HepG2 (cell line): ENCODE data around the gene MARVELD3. TPM values are rescaled to one million over a fixed set of nuclear protein-coding genes. Genes with fewer than 3 reads are reported as not detected.

Experiments
- CENPBD1 ChIP-seq: sonication (generic); formaldehyde crosslinking; IDR thresholded peaks from 2 replicates; pipeline ENCODE4 v1.8.0; 2022; ENCODE audit warnings: missing genetic modification reagents, low read depth, mild to moderate bottlenecking, borderline replicate concordance
- CHD2 ChIP-seq: IDR thresholded peaks from 2 replicates; pipeline ENCODE4 v1.6.1; 2011; ENCODE audit warnings: low read depth, low read length, improper control_type of control experiment
- EP300 ChIP-seq, 3 experiments: sonication (generic) in 1 of 3; formaldehyde crosslinking in 1 of 3; IDR thresholded peaks; 2 replicates each; pipeline versions ENCODE4 v1.5.1 to v1.6.1; 2011 to 2020; ENCODE audit warnings: low read depth in 2 of 3, low read length in 2 of 3, borderline replicate concordance in 1 of 3, improper control_type of control experiment in 1 of 3, mild to moderate bottlenecking in 1 of 3, missing genetic modification reagents in 1 of 3, moderate library complexity in 1 of 3
- GPBP1L1 ChIP-seq: sonication (generic); formaldehyde crosslinking; IDR thresholded peaks from 2 replicates; pipeline ENCODE4 v1.5.0; 2020; ENCODE audit warnings: mild to moderate bottlenecking, missing genetic modification reagents
- IRX3 ChIP-seq: sonication (generic); formaldehyde crosslinking; IDR thresholded peaks from 2 replicates; pipeline ENCODE4 v1.8.1; 2023; ENCODE audit warnings: mild to moderate bottlenecking, low read depth, missing genetic modification reagents, borderline replicate concordance
- RAD51 ChIP-seq: fragments of 450-650 bp; IDR thresholded peaks from 2 replicates; pipeline ENCODE4 v1.6.1; 2016; ENCODE audit warnings: borderline replicate concordance
- RCOR2 ChIP-seq: IDR thresholded peaks from 2 replicates; pipeline ENCODE4 v1.6.1; 2016; ENCODE audit warnings: missing biosample characterization, missing genetic modification reagents
- REPIN1 ChIP-seq: sonication (generic); formaldehyde crosslinking; IDR thresholded peaks from 2 replicates; pipeline ENCODE4 v1.8.0; 2022; ENCODE audit warnings: missing genetic modification reagents, low read depth, mild to moderate bottlenecking, borderline replicate concordance
- RNF219 ChIP-seq: sonication (generic); formaldehyde crosslinking; IDR thresholded peaks from 2 replicates; pipeline ENCODE4 v1.5.0; 2020; ENCODE audit warnings: mild to moderate bottlenecking, missing genetic modification reagents
- SOX6 ChIP-seq, 2 experiments: fragments of 450-650 bp in 1 of 2; sonication (generic) in 1 of 2; formaldehyde crosslinking in 1 of 2; IDR thresholded peaks; 2 replicates each; pipeline versions ENCODE4 v1.4.0 to v1.6.1; 2017 to 2020; ENCODE audit warnings: antibody characterized with exemption in 1 of 2, mild to moderate bottlenecking in 1 of 2, missing genetic modification reagents in 1 of 2
- STAG1 ChIP-seq: sonication (generic); formaldehyde crosslinking; IDR thresholded peaks from 2 replicates; pipeline ENCODE4 v1.4.0; 2020; ENCODE audit warnings: missing genetic modification reagents
- TBX2 ChIP-seq: sonication (generic); formaldehyde crosslinking; IDR thresholded peaks from 2 replicates; pipeline ENCODE4 v1.5.0; 2020; ENCODE audit warnings: missing genetic modification reagents, mild to moderate bottlenecking, borderline replicate concordance
- TBX3 ChIP-seq: fragments of 450-650 bp; IDR thresholded peaks from 2 replicates; pipeline ENCODE4 v1.6.1; 2017; ENCODE audit warnings: antibody characterized with exemption, mild to moderate bottlenecking, inconsistent platforms, borderline replicate concordance
- TCF7 ChIP-seq: sonication (generic); IDR thresholded peaks from 2 replicates; pipeline ENCODE4 v1.6.1; 2016; ENCODE audit warnings: antibody characterized with exemption, low read depth
- ZBTB20 ChIP-seq: sonication (generic); formaldehyde crosslinking; IDR thresholded peaks from 2 replicates; pipeline ENCODE4 v1.8.1; 2023; ENCODE audit warnings: missing genetic modification reagents, low read depth, mild to moderate bottlenecking, borderline replicate concordance
- ZNF256 ChIP-seq: sonication (generic); formaldehyde crosslinking; conservative IDR thresholded peaks from 2 replicates; pipeline ENCODE4 v1.4.0; 2020; ENCODE audit warnings: missing genetic modification reagents
- ZNF331 ChIP-seq: sonication (generic); formaldehyde crosslinking; IDR thresholded peaks from 2 replicates; pipeline ENCODE4 v1.4.0; 2020; ENCODE audit warnings: missing genetic modification reagents
- ZNF335 ChIP-seq: sonication (generic); formaldehyde crosslinking; IDR thresholded peaks from 2 replicates; pipeline ENCODE4 v1.4.0; 2020; ENCODE audit warnings: missing genetic modification reagents
- ZNF772 ChIP-seq: sonication (generic); formaldehyde crosslinking; IDR thresholded peaks from 2 replicates; pipeline ENCODE4 v1.5.0; 2020; ENCODE audit warnings: mild to moderate bottlenecking, missing genetic modification reagents
- ZNF782 ChIP-seq: sonication (generic); formaldehyde crosslinking; IDR thresholded peaks from 2 replicates; pipeline ENCODE4 v1.4.0; 2020; ENCODE audit warnings: missing genetic modification reagents, mild to moderate bottlenecking, borderline replicate concordance
- ZSCAN20 ChIP-seq: sonication (generic); formaldehyde crosslinking; IDR thresholded peaks from 2 replicates; pipeline ENCODE4 v1.4.0; 2020; ENCODE audit warnings: missing genetic modification reagents, mild to moderate bottlenecking, borderline replicate concordance
- polyA plus RNA-seq, 8 experiments: library from polyadenylated mRNA; depleted of rRNA in 3 of 8; stranded (reverse) in 7 of 8; unstranded in 1 of 8; fragments of >200 nt; fragmentation: Illumina TruSeq in 4 of 8; extraction: Trizol in 4 of 8; gene quantifications; 2 replicates each; pipeline versions ENCODE4 v1.2.1 to v1.2.3, GENCODE V29; 2011 to 2016; ENCODE audit warnings: low read depth in 4 of 8, missing spikeins in 1 of 8, mixed read lengths in 1 of 8; ENCODE audit not compliant: insufficient read depth in 1 of 8
- total RNA-seq, 5 experiments: library from RNA; depleted of rRNA; stranded (reverse); fragments of >200 nt; fragmentation: Illumina TruSeq; extraction: Trizol; gene quantifications; 2 replicates each; pipeline ENCODE4 v1.2.3, GENCODE V29; 2016; ENCODE audit warnings: low read depth in 1 of 5

The MARVELD3 gene
- total and polyA plus RNA-seq, 2 of the 13 experiments (the other 11 are each of a cell fraction or from before 2014, with no cell fraction given): 4.8 to 5.6 TPM

- TF ChIP-seq RNF219 (CRISPR knock-in tag): 0 out of 2 replicates have a peak, but pooled peaks have one; percentile 72
- no peak for TF ChIP-seq ZSCAN20 (CRISPR knock-in tag)
- TF ChIP-seq EP300 (IDR thresholded peaks at IDR 0.05; ENCODE audit: low read depth in 2 of 2, low read length in 2 of 2): peak in 1 of 2 experiments; percentile 46; a peak in 2 of 4 replicates
- no peak for TF ChIP-seq EP300 (CRISPR knock-in tag; IDR thresholded peaks at IDR 0.05; ENCODE audit: borderline replicate concordance)
- TF ChIP-seq ZNF256 (CRISPR knock-in tag): 0 out of 2 replicates have a peak, but pooled peaks have one; percentile 30
- TF ChIP-seq ZNF331 (CRISPR knock-in tag): no peak
- 0 out of 2 replicates have a peak, but pooled peaks have one; percentile 13 for TF ChIP-seq RAD51
- no peak for TF ChIP-seq IRX3 (CRISPR knock-in tag)
- no peak for TF ChIP-seq GPBP1L1 (CRISPR knock-in tag)
- peak; percentile 40; the same call in 1 of the 2 replicates for TF ChIP-seq RCOR2
- peak; percentile 50; the same call in 1 of the 2 replicates for TF ChIP-seq TCF7
- TF ChIP-seq REPIN1 (CRISPR knock-in tag): no peak
- TF ChIP-seq SOX6 (IDR thresholded peaks at IDR 0.05): 0 out of 2 replicates have a peak, but pooled peaks have one; percentile 46
- no peak for TF ChIP-seq SOX6 (CRISPR knock-in tag; IDR thresholded peaks at IDR 0.05)
- no peak for TF ChIP-seq STAG1 (CRISPR knock-in tag)
- TF ChIP-seq ZBTB20 (CRISPR knock-in tag): no peak
- TF ChIP-seq ZNF772 (CRISPR knock-in tag): 0 out of 2 replicates have a peak, but pooled peaks have one; percentile 3
- no peak for TF ChIP-seq ZNF335 (CRISPR knock-in tag)
- TF ChIP-seq TBX3: peak; percentile 45; the same call in 1 of the 2 replicates
- TF ChIP-seq TBX2: 0 out of 2 replicates have a peak, but pooled peaks have one; percentile 76
- no peak for TF ChIP-seq CHD2
- TF ChIP-seq ZNF782 (CRISPR knock-in tag): peak; percentile 19; the same call in 1 of the 2 replicates
- TF ChIP-seq CENPBD1 (CRISPR knock-in tag): no peak
These were observed 32.7 kb upstream of the MARVELD3 start (continued) for GRCh38 chr16:71593048-71593999.
